Posterior vena cava (tissue), 2 donors: ENCODE data around the gene LIN28A. TPM values are rescaled to one million over a fixed set of nuclear protein-coding genes. Genes with fewer than 3 reads are reported as not detected.
"Not testable (repeated sequence)": the region's sequence is repeated elsewhere in the genome, so short reads cannot be mapped to it uniquely, and the experiment has no call there.

Source experiments
- DNase-seq: peaks from one replicate; pipeline ENCODE4 v3.0.0-alpha.2; 2020; ENCODE audit warnings: low spot score
- intact Hi-C, 2 donors: fragments of 100-400 bp; cut with DNase I; formaldehyde crosslinking; loops; one replicate each; pipeline versions ENCODE4 v1.14.1 to v1.14.2; 2022 to 2023
- total RNA-seq, 2 donors: library from RNA; stranded (reverse); fragmentation: NEBNext Ultra II Directional; extraction: Animal tissue kit (Norgen Biotek cat#: 25700); gene quantifications; one replicate each; pipeline ENCODE4 v1.2.1, GENCODE V29; 2021
- donor health status: DM: yes; HTN: yes; CAD: no.
- donor health status: DM: yes; HTN: yes; CAD: no.

The LIN28A gene
- total RNA-seq, 2 donors from 2014 or later = not detected

DNA sequence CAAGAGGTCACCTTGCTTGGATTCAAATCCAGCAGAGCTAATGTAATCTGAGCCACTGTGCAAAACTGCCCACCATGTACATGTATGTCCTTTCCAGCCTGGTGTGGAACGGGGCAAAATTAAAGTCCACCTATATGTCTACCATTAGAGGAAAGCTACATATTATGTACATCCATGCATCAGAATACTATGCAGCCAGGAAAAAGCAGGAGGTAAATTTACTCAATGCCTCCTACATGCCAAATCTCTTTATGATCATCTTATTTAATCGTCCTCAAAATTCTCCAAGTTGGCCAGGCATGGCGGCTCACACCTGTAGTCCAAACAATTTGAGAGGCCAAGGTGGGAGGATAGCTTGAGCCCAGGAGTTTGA, 31.8 kb upstream of the LIN28A start:
- intact Hi-C loops = loop anchor here in 1 of 2 donors (5.0 kb wide), 1 partner anchor 637 kb away; no protein-coding TSS in a partner anchor
- DNase-seq = no peak

DNA sequence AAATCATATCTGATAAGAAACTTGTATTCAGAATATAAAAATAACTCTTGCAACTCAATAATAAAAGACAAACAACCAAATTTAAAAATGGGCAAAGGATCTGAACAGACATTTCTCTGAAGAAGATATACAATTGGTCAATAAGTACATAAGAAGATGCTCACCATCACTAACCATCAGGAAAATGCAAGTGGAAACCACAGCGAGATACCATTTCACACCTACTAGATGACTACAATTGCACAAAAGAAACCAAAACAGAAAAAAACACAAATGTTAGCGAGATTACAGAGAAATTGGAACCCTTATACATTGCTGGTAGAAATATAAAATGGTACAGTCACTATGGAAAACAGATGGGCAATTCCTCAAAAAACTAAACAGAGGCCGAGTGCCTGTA, 26.5 kb upstream of the LIN28A start:
- intact Hi-C loops = no loop called here
- no peak for DNase-seq

DNA sequence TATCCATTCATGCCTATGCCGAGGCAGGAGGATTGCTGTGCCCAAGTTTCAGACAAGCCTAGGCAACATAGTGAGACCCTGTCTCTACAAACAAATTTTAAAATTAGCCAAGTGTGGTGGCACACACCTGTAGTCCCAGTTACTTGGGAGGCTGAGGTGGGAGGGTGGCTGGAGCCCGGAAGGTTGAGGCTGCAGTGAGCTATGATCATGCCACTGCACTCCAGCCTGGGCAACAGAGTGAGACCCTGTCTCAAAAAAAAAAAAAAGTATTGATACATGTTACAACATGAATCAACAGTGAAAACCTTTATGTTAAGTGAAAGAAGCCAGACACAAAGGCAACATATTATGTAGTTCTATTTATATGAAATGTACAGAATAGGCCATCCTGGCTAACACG, 25.6 kb upstream of the LIN28A start:
- DNase-seq, intact Hi-C loops: not testable (repeated sequence)

DNA sequence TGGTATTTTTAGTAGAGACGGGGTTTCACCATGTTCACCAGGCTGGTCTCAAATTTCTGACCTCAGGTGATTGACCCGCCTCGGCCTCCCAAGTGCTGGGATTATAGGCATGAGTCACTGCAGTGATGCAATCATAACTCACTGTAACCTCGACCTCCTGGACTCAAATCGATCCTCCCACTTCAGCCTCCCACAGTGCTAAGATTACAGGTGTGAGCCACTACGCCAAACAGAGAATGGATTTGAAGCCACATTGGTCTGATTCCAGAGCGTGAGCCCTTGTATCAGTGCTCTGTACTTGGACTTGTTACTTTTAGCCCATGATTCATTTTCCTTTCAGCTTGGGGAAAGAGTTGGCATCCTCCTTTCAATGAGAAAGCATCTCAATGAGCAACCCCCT, 23.2 kb upstream of the LIN28A start:
- no peak for DNase-seq
- intact Hi-C loops = no loop called here

DNA sequence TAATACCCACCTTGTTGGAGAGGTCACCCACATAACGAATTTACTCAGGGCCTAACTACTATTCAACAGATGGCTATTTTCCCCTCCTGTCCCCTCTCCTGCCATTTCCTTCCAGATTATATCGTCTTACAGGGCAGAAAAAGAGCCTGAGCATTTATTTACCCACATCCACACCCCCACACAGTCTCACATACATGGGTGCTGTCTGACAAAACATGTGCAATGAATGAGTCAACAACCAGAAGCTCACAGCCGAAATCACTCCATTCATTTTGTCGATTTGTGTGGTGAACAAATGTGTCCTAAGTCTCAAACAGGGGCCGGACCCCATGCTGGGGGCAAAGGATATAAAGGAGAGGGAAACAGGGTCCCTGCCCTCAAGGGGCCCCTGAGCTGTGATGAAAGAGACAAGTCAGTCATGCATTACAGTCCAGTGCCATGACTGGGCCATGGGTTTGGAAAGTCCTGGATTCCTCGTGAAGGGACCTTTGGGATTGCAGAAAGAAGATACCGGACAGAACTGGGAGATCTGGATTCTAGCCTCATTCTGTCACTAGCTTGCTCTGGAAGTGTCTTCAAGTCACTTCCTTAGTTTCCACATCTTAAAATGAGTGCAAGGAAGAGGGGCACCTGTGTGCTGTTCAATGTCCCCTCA, 21.7 kb upstream of the LIN28A start:
- DNase-seq = no peak
- intact Hi-C loops = no loop called here

DNA sequence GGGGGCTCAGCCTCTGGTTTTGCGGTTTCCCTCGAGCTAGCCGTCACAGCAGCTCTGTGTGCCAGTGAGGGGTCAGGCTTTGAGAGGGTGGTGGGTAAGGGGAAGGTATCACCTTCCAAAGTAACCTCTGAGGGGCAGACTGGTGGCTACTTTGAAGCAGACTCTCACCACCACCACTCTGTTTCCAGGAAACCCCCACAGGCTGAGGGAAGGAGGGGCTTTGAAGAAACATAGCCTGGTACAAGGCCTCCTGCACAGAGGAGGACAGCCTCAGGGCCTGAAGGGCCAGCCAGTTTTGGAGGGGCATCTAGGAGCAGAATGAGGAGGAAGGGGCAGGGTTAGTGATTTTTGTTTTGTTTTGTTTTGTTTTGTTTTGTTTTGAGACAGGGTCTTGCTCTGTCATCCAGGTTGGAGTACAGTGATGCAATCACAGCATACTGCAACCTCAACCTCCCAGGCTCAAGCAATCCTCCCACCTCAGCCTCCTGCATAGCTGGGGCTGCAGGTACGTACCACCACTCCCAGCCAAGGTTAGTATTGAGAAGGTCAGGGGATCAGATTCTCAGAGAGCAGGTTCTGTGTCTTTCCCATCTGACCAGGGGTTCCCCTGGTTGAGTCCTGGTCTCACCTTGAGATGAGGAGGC, 20.9 kb upstream of the LIN28A start:
- intact Hi-C loops = no loop called here
- no peak for DNase-seq

DNA sequence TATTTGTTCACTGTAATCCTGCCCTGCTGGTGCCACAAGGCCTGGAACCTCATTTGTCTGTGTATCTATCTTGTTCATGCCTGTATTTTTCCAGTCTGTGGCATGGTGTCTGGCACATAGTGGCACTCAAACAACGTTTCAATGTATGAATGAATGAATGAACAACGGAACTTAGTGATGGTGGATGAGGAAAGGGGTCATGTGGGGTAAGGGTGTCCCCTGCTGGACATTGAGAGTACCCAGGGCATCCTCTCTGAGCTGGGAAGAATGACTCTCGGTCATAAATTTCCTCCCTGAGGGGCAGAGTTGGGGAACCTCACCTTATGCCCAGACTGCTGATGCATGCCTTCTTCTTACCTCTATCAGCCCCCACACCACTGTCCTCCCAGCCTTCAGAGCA, 19.2 kb upstream of the LIN28A start:
- intact Hi-C loops = no loop called here
- DNase-seq = no peak

DNA sequence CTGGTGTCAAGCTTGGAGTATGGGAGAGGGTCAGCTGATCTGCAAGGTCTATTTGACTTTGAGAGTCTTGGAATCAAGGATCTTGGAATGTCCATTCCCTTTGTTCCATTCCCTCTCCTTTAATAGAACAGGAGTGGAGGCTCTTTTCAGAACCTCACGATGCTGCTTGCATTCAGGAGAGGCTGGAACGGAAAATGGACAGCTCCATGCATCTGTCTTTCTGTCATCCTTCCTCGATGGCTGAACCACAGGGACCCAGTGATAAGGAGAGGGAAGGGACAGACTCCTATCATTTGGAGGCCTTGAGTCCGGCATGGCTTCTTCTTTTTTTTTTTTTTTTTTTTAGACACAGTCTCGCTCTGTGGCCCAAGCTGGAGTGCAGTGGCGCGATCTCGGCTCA, 14.9 kb upstream of the LIN28A start:
- DNase-seq = no peak
- intact Hi-C loops = no loop called here

DNA sequence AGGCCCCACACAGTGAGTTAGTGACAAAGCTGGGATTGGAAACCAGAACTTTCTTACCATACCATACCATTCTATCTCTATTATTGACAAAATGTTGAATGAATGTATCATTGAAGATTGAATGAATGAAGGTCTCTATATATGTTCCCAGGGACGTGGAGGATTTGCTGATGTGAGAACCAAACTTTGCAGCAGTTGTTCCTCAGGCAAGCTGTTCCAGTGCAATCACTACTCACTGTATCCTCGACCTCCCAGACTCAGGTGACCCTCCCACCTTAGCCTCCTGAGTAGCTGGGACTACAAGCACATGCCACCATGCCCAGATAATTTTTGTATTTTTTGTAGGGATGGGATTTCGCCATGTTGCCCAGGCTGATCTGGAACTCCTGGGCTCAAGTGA, 11.6 kb upstream of the LIN28A start:
- DNase-seq = no peak
- intact Hi-C loops = no loop called here

DNA sequence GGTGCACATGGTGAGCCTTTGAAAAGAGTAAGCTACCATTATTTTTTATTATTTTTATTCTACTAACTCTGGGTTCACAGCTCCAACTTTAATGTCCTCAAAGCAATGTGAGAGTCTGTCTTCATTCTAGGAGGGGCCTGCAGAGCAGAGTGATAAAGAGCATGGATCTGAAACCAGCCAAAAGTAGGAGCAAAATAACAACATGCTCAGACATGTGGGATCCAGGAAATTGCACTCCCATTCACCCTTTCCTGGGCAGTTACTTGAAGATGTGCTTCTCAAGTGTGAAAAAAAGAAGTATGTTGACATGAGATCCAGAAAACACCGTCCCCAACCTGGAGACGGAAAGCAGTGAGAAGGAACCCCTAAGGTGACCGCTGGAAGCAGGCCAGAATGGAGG, 8.7 kb upstream of the LIN28A start:
- intact Hi-C loops = no loop called here
- no peak for DNase-seq

DNA sequence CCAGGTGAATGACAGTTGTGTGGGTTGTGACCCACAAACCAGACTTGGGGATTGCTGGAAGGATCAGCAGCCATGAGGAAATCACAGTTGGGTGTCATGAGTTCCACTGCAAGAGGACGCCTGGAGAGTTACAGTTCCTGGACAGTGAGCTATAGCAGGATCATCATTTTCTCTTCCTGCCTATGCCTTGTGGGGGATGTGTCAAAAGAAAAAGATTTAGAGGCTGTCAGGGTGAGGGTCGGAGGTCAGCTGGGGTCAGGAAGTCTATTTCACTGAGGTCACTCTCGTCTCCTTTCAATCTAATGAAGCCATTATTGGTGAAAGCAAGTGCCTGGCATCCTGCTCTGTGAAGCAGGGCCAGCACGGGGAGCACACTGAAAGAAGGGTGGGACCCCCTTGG, 7.0 kb upstream of the LIN28A start:
- intact Hi-C loops = no loop called here
- DNase-seq = no peak

DNA sequence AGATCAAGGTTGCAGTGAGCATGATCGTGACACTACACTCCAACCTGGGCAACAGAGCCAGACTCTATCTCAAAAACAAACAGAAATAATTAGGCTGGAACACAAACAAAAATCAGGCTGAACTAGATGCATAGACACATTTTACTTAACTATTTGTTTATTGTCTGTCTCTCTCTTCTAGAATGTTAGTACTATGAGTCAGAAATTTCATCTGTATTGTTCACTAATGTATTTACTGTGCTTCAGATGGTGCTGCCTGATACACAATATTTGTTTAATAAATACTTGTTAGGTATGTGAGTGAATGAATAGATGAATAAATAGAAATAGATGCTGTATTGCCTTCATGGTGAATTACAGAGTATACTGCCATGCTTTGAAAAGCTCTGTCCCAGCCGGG, 6.0 kb upstream of the LIN28A start:
- DNase-seq = no peak
- intact Hi-C loops = no loop called here

DNA sequence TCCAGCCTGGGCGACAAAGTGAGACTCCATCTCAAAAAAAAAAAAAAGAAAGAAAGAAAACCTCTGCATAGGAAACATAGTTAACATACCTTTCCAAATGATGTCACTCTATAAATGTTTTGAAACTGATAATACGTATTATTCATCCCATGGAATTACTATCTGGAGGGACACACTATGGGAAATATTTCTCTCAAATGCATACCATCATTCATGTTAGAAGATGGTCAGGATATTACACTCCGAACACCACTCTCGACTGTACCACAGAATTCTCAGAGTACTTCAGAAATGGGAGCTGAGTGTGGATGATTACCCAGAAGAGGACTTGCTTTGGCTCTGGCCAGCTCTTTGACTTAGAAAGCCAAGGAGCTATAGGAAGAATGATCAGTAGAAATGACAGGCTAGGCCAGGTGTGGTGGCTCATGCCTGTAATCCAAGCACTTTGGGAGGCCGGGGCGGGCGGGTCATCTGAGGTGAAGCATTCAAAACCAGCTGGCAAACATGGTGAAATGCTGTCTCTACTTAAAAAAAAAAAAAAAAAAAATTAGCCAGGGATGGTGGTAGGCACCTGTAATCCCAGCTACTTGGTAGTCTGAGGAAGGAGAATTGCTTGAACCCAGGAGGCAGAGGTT, 5.2 kb upstream of the LIN28A start:
- DNase-seq = no peak
- intact Hi-C loops = no loop called here

DNA sequence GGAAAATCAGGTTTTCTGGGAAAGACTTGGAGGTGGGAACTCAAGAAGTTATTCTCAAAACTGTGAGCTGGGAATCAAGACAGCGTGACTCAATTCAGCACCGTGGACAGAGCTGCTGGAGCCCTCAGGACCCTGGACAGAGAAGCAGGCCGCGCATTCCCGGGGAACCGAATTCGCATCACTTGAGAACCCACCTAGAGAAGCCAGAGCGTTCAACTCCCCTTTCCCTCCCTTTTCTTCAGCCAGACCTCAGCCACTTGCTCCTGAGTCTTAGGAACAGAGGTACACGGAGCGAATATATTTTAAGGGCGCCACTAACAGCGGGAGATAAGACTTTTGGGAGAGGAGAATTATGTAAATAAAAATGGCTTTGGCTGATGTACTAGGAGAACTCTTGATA, 2.0 kb upstream of the LIN28A start:
- peak; percentile 92 for DNase-seq
- intact Hi-C loops = no loop called here

DNA sequence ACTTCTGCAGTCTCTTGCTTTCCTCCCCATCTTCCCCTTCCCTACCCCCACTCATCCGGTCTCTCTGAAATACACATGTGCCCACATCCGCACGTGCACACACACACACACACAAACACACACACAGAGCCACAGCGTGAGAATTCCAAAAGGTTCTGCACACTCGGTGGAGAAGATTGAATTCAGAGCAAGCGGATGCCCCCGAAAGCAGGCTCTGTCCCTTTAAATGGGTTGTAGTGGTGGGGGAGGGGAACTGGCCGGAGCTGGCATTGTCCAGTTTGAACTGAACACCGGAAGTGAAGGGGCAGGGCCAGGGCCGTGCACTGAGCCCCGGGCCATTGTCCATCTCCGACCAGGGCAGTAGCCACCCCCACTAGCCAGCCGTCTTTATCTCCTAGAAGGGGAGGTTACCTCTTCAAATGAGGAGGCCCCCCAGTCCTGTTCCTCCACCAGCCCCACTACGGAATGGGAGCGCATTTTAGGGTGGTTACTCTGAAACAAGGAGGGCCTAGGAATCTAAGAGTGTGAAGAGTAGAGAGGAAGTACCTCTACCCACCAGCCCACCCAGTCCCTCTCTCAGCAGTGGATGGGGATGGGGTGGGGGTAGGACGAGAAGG, 1.3 kb upstream of the LIN28A start:
- no peak for DNase-seq
- intact Hi-C loops = no loop called here

DNA sequence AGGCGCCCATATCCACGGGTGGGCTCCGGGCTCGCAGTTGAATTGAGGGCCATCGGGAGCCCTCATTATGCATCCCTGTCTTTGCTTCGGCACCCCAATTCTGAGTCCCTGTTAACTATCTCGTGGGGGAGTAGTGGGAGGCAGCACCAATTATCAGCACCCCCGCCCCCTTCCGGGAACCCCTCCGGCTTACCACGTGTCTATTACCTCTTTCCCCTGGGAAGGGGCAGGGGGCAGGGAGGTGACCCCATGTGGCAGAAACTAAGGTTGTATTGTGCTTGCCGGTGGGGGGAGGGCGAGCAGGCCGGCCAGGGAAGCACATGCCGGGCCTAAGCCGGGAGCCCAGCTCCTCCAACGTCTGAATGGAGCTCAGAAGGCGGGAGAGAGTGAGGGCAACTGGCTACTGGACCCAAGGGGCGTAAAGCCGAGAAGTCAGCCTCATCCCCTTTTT, 1.0 kb downstream of the LIN28A start:
- peak; percentile 50 for DNase-seq
- intact Hi-C loops = loop anchor here in 1 of 2 donors (5.0 kb wide), 1 partner anchor 866 kb away; no protein-coding TSS in a partner anchor

DNA sequence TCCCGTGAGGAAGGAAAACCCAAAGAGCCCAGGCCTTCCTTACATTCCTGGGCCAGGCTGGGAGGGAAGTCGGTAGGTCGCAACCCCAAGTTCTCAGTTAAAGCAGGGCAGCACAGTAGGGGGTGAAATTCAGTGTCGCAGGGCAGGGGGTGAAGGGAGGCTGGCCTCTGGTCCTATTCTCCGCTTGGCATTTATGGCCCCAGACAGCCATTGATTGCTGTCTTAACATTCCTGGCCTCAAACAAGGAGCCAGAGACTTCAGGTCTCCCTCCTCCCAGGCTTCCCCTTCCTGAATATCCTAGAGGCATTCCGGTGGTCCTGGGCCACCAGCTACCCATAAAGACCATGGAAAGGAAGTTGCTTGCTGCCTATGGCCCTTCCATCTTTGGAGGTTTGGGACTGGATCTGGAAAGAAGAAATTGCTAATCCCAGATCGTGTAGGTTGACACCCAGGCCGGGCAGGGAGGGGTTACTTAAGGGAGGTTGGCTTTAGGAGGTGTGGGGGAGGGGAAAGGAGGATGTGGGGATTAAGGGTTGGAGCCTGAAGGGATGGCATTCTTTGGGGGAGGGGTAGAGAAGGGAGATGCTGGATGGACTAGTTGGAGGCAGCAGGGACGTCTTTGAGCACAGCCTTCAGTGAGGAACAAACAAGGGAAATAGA, 1.7 kb downstream of the LIN28A start:
- DNase-seq = no peak
- intact Hi-C loops = loop anchor here in 1 of 2 donors (5.0 kb wide), 1 partner anchor 865 kb away; no protein-coding TSS in a partner anchor

DNA sequence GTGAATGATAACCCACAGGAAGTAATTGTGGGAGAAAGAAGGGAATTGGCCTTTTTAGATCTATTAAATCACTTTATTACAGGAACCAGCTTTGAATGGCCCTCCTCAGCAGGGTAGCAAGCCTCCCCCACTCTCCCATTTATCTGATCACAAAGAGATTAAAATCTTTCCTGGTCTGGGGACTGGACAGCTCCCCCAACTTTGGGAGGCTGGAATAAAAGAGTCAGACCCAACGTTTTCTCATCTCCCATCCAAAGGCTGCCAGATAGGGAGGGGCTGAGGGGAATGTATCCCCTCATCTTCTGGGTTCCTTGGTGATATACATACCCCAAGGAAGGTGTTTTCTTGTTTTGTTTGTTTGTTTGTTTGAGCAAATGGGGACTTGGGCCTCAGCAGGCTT, 2.4 kb downstream of the LIN28A start:
- intact Hi-C loops = loop anchor here in 1 of 2 donors (5.0 kb wide), 1 partner anchor 864 kb away; no protein-coding TSS in a partner anchor
- no peak for DNase-seq

DNA sequence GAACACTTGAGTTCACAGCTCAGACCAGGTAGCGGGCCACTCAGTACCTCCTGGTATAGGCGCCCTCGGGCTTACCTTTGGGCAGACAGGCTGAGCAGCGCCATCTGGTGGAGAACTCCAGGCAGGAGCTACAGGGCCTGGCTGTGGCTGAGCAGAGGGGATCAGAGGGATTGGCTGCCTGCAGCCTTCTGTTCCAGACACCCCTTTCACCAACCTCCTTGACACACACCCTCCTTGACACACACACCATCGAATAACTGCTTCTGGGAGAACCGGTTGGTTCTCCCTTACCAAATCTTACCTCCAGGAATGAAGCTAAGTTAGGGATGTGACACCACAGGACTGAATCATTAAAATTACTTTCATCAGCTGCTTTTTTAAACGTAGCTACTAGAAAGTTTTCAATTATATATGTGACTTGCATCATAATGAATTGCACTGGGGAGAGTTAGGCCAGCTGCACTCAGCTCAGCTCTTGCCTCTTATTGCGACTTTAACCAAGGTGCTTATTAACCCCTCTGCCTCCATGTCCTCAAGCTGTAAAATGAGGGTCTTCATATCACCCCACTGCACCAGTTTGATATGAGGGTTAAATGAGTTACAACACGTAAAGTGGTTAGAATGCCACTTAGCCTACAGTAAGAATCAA, 6.6 kb downstream of the LIN28A start:
- DNase-seq = peak; percentile 89
- intact Hi-C loops = no loop called here
